Stimulated activated CD8-positive, alpha-beta memory T cell treated with anti-CD3 and anti-CD28 coated beads, Interleukin-2, amount 100 ng/mL, for 1 hour (primary cell): Measurements from ENCODE around the gene SLC25A51.
"Not testable (repeated sequence)": the region's sequence is repeated elsewhere in the genome, so short reads cannot be mapped to it uniquely, and the experiment has no call there.

Experiments used
- DNase-seq, 2 donors: peaks; one replicate each; pipeline ENCODE4 v3.0.0-alpha.2; 2020; ENCODE audit warnings: low read depth in 2 of 2

The SLC25A51 gene

GRCh38 chr9:37919956-37920335 is 16.0 kb upstream of the SLC25A51 start:
- DNase-seq = no peak

GRCh38 chr9:37919246-37919955 is 15.5 kb upstream of the SLC25A51 start:
- no peak for DNase-seq

GRCh38 chr9:37918665-37919170 is 14.8 kb upstream of the SLC25A51 start:
- DNase-seq = no peak

- no peak for DNase-seq
These were observed 14.1 kb upstream of the SLC25A51 start for GRCh38 chr9:37917801-37918664.

- no peak for DNase-seq
These were observed 13.4 kb upstream of the SLC25A51 start for GRCh38 chr9:37917313-37917731.

- DNase-seq = no peak
These were observed 12.8 kb upstream of the SLC25A51 start for GRCh38 chr9:37916471-37917312.

- no peak for DNase-seq
These were observed 12.1 kb upstream of the SLC25A51 start for GRCh38 chr9:37915911-37916470.

GRCh38 chr9:37914701-37915358 is 10.9 kb upstream of the SLC25A51 start:
- no peak for DNase-seq

- no peak for DNase-seq
These were observed 10.2 kb upstream of the SLC25A51 start for GRCh38 chr9:37914154-37914551.

GRCh38 chr9:37913480-37914153 is 9.7 kb upstream of the SLC25A51 start:
- peak; percentile 59 to 64 for DNase-seq

- no peak for DNase-seq
These were observed 7.3 kb upstream of the SLC25A51 start for GRCh38 chr9:37911271-37911681.

- DNase-seq = no peak
These were observed 6.3 kb upstream of the SLC25A51 start for GRCh38 chr9:37910271-37910670.

GRCh38 chr9:37909836-37910235 is 5.9 kb upstream of the SLC25A51 start:
- DNase-seq = not testable (repeated sequence)

- DNase-seq = no peak
These were observed 5.4 kb upstream of the SLC25A51 start for GRCh38 chr9:37909326-37909725.

GRCh38 chr9:37908698-37909186 is 4.8 kb upstream of the SLC25A51 start:
- DNase-seq = no peak

GRCh38 chr9:37908283-37908682 is 4.4 kb upstream of the SLC25A51 start:
- DNase-seq = no peak

GRCh38 chr9:37906312-37907239 is 2.6 kb upstream of the SLC25A51 start:
- DNase-seq = no peak

- DNase-seq = no peak
These were observed 1.8 kb upstream of the SLC25A51 start for GRCh38 chr9:37905776-37906175.

- DNase-seq = no peak
These were observed 1.2 kb upstream of the SLC25A51 start for GRCh38 chr9:37905131-37905505.
